ENCODE measurements around the gene CNBP.
"Not testable (repeated sequence)": the region's sequence is repeated elsewhere in the genome, so short reads cannot be mapped to it uniquely, and the experiment has no call there.

The CNBP gene

DNA sequence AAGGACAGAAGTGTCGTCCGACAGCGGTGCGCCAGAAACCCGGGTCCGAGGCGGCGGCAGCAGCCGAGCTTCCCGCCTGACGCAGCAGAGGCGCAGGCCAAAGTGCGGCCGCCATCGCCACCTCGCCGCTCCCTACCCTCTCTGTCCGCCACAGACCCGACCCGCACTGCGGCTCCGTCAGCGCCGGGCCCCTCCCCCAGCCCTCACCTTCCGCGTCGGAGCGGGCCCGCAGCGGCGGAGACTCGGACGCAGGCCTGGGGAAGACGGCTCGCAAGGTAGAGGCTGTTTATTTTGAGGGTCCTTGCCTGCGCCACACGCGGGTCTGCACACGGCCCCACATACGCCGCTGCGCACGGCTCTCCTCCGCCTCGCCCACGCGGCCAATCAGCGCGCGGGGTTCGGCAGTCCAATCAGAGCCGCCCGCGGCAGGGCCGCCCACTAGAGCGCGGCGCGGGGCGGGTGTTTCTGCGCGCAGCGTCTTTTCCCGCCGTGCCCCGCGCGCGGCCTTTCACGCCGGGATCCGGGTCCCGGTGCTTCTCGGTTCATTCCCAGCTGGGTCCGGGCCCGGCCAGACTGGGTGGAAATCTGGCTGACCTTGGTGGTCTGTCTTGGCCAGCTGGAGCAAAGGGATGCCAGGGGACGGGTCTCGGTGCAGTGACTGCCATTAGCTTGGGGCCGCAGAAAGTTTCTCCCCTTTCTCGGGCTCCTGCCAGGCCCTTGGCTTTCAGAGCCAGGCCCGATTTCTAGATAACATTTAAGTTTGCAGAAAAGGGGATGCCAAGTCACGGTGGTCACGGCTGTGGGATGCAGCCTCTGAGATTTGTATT is at the start of gene CNBP:
TSS of gene CNBP (minus strand) at position 328 of the 827 bp plus-strand sequence. CDS start 12,139 bp downstream, outside the sequence.
- peak; percentile 94 for DNase-seq (ENCODE audit: low spot score)

DNA sequence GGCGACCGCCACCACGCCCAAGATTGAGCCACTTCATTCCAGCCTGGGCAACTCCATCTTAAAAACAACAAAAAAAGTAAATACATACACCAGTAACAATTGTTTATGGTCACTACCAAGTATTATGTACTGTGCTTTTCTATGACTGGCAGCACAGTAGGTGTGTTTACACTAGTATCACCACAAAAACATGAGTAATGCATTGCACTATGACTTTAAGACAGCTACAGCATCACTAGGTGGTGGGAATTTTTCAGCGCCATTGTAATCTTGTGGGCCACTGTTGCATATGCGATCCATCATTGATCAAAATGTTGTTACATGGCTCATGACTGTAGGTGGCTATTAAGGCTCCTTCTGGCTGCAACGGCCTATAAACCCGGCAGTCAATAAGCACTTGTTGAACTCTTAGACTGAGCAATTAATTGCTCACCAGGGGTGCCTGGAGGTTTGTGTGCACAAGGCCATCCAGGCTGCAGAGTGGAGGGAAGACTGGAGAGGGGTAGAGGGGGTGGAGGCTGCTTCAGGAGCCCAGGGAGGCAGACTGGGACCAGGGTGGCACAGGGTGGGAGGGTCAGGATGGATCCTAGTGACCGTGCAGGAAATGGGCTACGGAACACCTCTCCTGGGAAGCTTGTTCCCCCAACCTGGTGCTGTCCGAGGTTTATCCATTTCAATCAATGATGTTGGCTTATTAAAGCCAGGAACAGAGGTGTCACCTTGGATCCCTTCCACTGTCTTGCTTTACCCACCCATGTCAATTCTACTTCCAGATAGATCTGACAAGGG is 47.8 kb upstream of the CNBP start:
- no peak for DNase-seq (ENCODE audit: low spot score)

DNA sequence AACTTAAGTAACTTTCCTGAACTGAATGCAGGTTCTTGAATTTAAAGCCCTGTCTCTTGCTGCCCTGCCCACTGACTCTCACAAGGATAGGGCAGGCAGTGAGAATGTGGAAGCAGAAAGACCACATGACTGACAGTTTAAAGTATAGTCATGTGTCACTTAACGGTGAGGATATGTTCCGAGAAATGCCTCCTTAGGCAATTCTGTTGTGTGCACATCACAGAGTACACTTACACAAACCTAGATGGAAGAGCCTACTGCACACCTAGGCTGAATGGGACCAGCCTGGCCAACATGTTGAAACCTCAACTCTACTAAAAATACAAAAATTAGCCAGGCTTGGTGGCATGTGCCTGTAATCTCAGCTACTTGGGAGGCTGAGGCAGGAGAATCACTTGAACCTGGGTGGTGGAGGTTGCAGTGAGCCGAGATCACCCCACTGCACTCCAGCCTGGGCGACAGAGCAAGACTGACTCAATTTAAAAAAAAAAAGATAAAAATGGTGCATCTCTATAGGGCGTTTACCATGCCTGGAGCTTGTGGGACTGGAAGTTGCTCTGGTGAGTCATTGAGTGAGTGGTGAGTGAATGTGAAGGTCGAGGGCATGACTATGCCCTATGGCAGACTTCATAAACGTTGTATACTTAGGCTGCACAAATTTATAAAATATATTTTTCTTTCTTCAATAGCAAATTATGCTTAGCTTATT is 46.8 kb upstream of the CNBP start:
- peak; percentile 46 for DNase-seq (ENCODE audit: low spot score)

DNA sequence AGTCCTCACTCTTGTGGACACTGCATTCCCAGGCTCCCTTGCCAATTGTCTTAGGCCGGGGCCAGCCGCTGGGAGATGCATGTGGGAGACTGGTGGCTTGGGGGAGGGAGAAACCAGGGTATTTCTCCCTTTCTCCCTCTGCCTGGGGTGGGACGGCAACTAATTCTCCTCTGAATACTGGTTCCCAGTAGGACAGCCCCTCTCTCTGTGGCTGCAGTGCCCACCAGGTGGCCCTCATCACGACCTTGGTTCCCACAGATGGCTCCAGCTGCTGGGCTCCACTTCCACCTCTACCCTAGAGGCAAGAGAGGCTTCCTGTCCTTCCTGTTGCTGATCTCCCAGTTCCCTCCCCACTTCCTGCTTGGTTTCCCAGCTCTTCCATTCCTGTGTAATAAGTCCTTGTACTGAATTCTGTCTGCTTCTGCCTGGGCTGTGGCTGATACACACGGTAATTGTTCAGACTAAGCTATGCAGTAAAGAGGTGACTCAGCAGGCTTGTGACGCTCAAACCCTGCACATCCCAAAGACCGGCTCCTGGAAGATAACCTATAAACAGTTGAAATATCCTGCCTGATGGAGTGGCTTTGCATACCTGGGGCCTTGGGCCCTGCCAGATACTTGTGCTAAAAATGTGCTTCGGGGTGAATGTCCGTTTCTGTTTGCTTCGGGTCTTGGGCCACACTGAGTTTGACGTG is 45.3 kb upstream of the CNBP start:
- DNase-seq (ENCODE audit: low spot score), result no peak

DNA sequence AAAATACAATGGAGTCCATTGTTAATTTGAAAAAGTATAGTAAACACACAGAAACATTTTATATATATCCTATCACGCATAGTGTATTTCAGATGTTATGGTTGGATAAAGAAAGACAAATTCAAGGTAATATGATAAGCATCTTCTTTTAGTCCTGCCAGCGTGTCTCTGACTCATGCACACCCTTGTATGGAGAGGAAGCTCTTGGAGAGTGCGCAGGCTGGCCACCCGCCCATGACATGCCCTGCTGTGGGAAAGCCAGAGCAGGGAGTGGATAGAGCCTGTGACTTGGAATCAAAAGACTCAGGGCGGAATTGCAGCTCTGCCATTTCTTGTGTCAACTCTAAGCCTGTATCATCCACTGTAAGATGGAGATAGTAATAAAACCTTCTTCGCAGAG is 42.7 kb upstream of the CNBP start:
- peak; percentile 47 for DNase-seq (ENCODE audit: low spot score)

DNA sequence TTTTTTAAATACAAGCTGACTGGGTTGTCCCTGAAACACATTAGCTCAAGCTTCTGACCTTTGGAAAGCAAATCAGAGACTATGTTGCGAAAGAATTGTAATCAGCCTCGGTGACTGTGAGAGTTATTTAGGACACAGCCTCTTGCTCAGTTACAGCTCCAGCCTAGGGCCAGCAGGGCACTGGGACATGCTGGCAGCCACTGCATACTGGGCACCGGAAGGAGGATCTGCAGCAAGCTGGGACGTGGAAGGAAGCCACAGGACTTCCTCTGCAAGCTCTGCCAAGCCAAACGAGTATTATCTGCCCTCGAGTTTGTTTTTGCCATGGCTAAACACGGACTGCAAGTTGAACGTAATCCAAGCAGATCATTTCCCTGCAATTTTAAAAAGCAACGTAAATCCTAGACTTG is 41.3 kb upstream of the CNBP start:
- peak; percentile 85 for DNase-seq (ENCODE audit: low spot score)

DNA sequence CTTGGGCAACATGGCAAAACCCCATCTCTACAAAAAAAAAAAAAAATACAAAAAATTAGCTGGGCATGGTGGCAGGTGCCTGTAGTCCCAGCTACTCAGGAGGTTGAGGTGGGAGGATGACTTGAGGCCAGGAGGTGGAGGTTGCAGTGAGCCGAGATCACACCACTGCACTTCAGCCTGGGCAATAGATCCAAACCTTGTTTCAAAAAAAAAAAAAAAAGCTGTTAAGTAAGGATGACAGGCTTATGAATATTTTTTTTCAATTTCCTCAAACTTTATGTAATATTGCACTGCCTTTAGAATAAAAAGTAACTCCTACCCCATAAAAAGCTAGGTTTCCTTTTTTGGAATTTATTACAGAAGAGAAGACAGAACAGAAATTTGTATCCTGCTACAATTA is 40.7 kb upstream of the CNBP start:
- DNase-seq (ENCODE audit: low spot score), result not testable (repeated sequence)

DNA sequence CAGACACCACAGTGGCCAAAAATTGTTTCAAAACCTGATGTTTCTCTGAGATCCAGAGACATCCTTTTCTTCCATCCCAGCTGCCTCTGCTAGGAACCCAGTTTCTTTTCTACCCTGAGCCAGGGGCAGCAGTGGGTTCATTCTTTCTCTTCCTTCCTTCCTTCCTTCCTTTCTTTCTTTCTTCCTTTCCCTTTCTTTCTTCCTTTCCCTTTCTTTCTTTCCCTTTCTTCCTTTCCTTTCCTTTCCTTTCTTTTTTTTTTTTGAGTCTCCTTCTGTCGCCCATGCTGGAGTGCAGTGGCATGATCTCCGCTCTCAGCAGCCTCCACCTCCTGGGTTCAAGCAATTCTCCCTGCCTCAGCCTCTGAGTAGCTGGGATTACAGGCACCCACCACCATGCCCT is 35.0 kb upstream of the CNBP start:
- DNase-seq (ENCODE audit: low spot score), result no peak

DNA sequence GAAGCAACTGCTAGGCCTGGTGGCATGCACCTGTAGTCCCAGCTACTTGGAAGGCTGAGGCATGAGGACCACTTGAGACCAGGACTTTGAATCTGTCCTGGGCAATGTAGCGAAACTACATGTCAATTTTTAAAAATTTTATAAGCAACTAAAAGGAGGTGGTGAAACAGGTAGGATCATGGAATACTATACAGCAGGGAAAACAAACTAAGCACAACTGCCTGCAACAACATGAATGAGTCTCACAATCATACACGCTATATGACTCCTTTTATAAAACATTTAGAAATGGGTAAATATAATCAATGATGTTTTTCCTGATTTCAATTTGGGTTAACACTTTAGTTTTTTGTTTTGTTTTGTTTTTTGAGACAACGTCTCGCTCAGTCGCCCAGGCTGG is 29.5 kb upstream of the CNBP start:
- no peak for DNase-seq (ENCODE audit: low spot score)

DNA sequence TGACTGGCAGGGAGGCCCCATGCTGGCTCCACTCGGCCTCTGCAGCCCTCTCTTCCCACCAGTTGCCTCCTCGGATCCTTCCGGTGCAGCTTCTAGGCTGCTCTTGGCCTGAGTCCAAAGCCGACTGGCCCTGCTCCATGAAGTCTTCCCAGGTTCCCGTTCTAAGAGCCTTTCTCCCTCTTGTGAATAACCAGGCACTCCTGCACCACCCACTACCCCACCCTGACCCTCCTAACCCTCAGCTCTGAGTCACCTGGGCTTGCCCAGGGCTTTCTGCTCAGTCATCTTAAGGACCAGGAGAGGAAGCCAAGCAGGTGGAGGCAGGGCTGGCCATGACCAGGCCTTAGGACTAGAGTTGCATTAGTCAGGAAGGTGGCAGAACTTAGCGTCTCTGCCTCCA is 28.1 kb upstream of the CNBP start:
- DNase-seq (ENCODE audit: low spot score), result no peak

DNA sequence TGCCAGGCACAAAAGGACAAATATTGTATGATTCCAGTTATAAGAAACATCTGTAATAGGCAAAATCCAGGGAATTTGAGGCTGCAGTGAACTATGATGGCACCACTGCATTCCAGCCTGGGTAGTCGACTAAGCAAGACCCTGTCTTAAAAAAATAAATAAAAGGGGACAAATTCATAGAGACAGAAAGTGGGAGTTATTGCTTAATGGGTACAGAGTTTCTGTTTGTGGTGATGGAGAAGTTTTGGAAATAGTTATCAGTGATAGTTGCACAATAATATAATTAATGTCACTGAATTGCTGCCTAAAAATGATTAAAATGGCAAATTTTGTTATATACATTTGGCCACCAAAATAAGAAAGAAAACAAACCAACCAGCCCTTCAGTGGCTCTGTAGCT is 27.6 kb upstream of the CNBP start:
- DNase-seq (ENCODE audit: low spot score), result no peak

DNA sequence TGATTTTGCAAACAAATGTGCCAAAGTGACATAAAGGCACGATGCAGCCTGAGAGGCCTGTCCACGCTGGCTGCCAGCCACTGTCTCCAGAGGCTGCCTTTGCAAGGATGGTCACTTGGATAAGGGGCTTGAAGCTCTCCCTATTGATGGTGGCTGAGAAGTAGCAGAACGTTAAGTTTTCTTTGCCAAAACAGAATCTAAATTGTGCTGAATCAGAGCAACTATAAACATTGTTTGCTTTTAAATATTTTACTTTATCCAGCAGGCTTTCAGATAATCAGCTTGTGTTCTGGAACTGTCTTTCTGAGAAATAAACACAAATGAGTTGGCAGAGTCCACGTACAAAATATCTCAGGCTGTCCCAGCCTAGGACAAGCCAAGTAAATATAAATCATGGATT is 23.8 kb upstream of the CNBP start:
- peak; percentile 49 for DNase-seq (ENCODE audit: low spot score)

DNA sequence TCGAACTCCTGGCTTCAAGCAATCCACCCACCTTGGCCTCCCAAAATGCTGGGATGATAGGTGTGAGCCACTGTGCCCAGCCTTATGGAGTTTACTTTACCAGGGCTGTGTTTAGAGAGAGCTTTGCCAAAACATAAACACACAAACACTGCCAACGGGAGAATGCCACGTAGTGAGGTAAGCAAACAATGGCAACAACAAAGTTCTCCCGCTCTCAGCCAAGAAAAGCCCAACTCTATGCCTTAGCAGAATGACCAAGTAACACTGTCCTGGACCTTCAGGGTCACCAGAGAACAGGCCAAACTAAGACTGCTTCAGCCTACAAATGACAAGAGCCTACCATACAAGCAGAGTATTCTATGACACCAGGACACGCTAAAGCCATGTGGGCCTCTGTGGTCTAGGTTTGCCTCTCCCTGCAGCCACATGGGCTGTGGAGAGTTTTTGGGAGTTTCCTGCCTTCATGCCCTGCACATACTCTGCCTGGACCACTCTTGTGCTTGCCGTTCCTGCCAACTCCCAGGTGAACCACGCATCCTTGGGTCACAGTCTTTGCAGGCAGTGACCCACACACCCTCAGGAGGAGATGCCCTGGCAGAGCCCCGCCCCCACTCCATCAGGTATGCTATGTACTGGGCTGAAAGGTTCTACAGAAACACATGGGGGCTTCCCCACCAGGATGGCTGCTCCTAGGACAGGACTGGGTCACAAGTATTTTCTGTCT is 21.6 kb upstream of the CNBP start:
- no peak for DNase-seq (ENCODE audit: low spot score)

DNA sequence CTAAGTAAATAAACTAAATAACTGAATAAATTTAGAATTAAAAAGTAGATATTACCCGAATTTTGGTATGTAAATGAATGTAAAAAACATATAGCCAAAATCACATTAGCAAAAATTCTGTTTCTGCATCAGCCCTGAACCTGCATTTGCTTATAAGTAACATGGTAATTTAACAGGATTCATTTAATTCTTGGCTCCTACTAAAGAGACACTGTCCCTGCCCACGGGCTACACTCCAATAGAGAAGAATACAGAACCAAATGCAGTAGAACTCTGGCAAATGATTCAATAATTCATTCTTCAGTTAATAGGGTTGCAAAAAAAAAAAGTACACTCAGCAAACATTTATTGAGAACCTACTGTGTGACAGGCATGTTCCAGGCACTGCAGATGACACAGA is 20.8 kb upstream of the CNBP start:
- DNase-seq (ENCODE audit: low spot score), result no peak

DNA sequence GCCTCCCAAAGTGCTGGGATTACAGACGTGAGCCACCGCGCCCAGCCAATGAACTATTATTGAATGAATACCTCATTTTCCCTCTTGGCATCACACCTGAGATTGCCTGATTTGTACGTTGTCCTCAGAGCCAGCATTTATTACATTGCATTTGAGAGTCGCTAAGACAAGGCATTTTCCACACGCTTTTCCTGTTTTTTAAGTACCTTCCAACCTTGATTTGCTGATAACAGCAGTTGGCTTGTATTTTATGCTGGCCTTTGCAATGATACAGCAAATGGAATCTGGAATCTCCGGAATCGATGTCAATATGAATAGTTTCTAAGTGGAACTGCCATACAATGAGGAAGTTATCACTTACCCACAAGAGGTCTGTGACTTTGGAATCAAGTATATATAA is 15.7 kb upstream of the CNBP start:
- DNase-seq (ENCODE audit: low spot score), result no peak

DNA sequence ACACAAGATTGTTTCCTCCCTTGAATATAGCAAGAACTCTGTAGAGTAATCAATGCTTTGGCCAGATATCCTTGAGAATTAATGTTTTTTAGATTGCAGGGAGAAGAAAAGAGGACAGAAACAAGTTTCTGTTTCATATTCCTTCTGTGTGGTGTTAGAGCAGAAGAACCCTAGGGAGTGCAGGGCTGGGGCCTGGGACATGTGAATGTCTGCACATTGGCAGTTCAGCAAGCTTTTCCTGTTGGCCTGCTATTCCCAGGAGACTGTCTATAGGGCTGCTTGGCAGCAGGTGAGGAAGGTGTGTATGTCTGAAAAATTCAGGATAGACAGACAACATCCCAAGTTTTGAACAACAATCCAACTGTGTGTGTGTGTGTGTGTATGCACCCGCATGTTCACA is 13.6 kb upstream of the CNBP start:
- DNase-seq (ENCODE audit: low spot score), result no peak

DNA sequence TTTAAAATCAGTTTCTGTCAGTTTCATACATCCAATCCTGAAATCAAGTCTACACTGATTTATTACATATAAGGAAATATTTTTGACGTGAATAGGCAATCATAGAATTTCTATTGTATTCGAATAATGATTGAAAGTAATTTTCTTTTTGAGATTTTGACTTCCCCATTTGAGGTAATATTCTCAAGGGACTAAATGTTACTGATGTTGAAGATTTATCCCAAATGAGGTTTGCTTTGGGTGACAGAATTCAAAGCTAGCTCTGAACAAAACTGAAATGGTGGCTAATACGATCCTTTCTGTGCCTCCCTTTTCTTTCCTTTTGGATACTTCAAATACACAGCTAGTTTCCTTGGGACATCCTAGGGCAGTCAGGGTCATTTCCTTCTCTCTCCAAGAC is 12.9 kb upstream of the CNBP start:
- DNase-seq (ENCODE audit: low spot score), result no peak

DNA sequence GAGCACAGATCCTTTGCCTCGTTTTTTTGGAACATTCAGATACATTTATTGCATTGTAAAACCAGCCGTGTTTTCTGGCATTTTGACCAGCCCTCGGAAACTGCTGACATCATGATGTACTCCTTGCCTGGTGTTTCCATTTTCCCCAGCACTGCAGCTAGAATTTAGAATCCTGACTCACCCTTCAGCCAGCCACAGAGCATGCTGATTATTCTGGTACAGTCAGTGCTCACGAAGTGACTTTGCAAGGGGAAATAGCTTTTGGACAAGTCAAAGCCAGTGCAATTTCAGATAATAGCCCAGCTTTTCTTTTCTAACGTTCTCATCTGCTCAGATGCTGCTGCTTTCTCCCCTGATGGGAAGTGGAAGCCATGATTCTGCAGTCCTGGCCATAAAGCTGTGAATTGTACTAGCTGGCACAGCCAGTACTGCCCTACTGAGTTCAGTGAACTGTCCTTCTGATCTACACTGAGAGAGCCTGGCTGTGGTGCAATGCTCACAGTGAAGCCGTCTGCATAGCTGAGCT is 12.1 kb upstream of the CNBP start:
- peak; percentile 84 for DNase-seq (ENCODE audit: low spot score)

DNA sequence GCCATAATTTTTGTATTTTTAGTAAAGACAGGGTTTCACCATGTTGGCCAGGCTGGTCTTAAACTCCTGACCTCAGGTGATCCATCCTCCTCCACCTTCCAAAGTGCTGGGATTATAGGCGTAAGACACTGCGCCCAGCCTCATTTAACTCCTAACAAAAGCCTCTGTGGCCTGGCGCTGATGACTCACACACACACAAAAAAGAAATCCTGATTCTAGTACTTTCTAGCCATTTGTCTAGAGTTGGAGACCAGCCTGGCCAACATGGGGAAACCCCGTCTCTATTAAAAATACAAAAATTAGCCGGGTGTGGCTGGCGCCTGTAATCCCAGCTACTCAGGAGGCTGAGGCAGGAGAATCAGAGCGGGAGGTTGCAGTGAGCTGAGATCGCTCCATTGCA is 6.1 kb upstream of the CNBP start:
- not testable (repeated sequence) for DNase-seq (ENCODE audit: low spot score)

DNA sequence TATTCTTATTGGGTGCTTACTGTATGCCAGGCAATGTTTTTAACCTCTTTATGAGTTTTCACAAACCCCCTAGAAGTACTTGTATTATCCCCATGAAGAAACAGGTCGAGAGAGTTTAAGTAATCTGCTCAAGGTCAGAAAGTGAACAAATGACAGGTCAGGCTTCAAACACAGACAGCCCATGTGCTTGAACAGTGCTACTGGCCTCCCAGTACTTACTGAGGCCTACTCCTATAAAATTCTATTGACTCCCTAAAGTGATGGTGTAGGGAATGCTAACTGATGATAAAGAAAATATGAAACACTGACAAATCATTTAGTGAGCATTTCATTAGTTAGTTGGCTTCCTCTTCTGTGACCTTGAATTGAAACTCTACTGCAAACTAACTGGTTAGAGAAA is 4.2 kb upstream of the CNBP start:
- no peak for DNase-seq (ENCODE audit: low spot score)

DNA sequence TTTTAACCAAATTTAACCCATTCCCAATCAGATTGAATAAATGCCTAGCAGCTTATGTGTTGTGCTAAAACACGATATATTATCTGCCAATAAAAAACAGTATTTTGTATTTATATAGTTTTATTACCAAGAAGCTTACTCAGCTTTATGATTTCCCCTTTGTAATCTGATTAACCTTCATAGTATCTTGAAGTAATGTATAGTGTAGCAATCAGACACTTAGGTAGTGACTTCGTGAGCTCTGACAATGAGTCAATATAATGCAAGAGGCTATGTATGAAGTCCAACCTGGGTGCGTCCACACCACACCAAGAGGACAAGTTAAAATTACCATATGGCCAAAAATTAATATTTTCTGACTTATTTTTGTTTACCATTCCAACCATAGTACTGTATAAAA is 2.1 kb upstream of the CNBP start:
- DNase-seq (ENCODE audit: low spot score), result no peak
